A549 (cell line): ENCODE results near the gene PPP1R1C.

Source experiments
- EP300 ChIP-seq, 2 experiments: fragments of >200 bp; sonication (Bioruptor Twin); formaldehyde crosslinking; IDR thresholded peaks; 2 replicates in 1 of 2; 3 replicates in 1 of 2; pipeline ENCODE4 v1.6.1; 2016 to 2017
- POLR2A ChIP-seq: IDR thresholded peaks from 2 replicates; pipeline ENCODE4 v1.6.1; 2012; ENCODE audit warnings: mild to moderate bottlenecking, low read length

DNA sequence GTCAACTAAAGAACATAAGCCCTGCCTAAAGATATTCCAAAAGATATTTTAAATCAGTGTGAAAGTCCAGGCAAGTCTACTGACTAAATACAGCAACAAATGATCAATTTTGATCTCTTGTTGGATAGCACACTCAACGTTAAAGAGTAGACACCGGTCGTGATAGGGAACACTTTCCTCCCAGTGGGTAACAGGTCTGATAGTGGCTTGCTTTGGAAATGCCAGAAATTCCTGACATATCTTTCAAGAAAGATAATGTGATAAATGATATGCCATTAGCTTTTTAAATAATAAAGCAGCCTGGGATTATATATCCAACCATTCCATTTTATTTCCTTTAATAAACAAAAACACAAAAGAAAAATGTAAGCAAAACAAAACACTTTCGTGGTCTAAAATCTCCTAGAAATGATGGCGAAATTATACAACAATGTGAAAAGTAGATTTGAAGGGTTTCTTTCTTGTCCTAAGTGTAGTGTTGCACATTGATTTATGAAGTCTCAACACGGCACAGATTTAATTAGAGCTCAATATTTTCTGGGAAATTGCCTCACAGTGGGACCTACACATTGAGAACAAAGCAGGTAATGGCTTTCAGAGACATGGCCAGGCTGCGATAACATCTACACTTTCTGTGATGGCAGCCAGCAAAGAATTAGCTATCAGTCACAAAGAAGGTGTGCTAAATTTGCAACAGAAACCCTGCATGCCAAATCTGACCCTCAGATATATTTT lies 158.6 kb downstream of the PPP1R1C start:
- TF ChIP-seq EP300 (IDR thresholded peaks at IDR 0.05) (no peak), POLR2A (no peak)
